Activated T-cell treated with anti-CD3 and anti-CD28 coated beads for 24 hours (primary cell): Measurements from ENCODE around the gene ASPSCR1.

Experiments
- DNase-seq: peaks from one replicate; pipeline ENCODE4 v3.0.0-alpha.2; 2020; ENCODE audit warnings: low read depth

ASPSCR1 gene

DNA sequence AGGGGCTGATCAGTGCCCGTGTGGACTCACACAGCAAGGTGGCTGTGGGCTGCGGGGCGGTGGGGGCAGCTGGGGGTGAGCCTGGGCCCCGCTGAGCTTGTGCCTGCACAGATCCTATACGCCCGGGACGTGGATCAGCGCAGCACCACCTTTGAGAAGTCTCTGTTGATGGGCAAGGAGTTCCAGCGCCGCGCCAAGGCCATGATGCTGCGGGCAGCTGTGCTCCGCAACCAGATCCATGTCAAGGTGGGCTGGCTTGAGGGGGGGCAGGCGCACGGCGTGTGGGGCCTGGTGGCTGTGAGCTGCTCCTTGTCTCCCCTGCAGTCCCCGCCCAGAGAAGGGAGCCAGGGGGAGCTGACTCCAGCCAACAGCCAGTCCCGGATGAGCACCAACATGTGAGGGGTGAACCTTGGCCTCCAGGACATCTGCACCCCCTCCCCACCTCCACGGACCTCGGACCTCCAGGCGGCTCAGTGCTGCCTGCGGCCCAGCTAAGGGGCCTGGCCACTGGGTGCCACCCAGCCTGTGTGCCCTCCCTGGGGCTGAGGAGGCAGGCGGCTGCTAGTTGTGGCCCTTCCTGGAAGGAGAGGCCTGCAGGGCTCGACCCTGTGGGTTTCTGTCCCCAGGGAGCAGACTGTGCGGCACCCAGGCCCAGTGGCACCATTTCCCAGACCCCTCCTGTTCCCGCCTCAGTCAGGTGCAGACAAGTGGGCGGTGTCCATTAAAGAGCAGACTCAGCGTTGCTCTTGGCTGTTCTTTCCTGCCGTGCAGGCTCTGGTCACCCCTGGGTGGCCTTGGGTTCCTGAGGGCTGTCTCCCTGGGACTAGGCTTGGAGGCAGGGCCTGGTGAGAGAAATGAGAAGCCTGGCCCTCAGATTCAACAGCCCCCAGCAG is 79.5 kb downstream of the ASPSCR1 start:
- DNase-seq = no peak

DNA sequence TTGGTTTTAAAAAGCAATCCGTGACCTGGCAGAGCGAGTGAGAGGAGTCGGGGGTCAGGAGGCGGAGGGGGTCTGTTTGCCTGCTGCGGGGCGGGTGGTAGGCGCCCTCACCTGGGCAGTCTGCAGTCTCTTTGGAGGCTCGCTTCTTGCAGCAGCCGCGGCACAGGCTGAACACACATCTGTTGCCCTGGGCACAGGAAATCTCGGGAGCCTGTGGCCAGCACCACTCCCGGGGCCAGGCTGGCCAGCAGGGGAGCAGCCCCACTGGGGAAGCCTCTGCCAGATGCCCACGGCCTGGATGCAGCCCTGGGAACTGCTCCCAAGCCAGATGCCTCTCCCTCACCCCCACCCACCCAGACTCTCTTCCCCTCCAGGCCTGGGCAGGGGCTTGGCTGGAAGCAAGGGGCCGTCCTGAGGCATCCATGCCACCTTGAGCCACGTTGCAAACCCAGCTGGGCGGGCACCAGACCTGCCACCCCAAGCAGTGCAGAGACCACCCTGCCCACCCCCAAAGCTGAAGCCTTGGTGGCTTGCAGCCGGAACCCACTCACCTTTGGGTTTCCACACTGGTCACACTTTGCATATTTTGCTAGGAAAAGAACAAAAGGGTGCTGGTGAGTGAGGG is 80.9 kb downstream of the ASPSCR1 start:
- DNase-seq = no peak

DNA sequence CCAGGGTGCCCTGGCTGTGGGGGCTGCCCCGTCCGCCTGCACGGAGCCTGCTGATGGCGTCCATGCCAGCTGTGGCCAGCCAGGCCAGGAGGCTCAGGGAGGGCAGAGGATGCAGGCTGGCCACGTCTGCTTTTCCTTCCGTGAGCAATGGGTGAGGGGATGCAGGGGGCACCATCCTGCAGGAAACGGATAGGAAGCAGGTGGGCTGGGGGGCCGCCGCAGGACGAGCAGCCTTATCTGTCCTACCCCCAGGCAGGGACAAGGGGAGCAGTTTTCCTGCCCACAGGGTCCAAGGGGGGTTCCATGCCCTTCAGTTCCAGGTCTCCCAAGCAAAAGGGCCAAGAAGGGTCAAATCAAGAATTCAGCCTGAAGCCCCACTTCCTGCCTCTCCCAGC is 81.4 kb downstream of the ASPSCR1 start:
- no peak for DNase-seq

DNA sequence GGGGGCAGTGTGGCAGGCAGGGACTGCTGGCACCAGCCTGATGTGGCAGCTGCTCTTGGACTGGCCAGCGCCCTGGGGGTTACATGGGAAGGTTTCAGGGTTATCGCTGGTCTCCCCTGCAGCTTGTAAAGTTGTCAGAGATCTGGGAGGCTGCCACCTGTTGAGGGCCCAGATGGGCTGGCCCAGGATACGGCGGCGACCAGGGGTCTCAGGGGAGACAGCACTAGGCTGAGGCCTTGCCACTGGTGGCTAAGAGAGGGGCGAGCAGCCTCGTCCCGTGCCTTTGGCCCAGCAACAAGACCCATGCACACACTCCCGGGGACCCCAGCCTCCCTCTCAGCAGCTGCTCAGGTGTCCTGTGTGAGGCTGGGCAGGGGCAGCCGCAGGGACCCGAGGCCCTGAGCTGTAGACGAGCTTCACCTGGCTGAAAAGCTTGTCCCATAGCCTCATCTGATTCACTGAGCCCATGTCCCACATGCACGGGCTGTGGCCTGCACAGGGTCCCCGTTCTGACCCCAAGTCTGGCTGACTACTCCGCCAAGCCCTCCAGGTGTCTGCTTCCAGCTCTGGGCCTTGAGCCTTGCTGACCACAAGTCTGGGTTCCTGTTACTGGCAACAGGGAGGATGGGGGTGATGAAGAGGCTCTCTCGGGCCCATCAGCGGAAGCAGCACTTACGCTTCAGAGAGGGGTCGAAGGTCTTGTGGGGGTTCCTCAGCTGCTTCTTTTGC is 82.0 kb downstream of the ASPSCR1 start:
- DNase-seq = no peak

DNA sequence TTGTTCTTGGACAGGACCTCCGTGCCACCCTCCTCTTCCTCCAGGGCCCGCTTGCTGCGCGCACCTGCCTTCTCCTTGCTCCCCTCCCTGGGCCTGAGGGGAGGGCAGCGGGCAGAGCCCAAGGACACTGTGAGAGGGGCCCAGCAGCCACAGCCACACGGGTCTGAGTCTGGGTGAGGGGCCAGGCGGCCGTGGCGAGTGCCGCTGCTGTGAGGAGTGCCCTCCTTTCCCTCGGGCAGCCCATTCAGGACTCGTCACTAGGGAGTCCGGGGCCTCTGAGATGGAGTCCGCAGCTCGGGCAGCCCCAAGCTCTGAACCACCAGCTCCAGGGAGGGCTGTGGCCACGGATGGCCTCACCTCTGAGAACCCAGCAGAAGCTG is 82.6 kb downstream of the ASPSCR1 start:
- no peak for DNase-seq

DNA sequence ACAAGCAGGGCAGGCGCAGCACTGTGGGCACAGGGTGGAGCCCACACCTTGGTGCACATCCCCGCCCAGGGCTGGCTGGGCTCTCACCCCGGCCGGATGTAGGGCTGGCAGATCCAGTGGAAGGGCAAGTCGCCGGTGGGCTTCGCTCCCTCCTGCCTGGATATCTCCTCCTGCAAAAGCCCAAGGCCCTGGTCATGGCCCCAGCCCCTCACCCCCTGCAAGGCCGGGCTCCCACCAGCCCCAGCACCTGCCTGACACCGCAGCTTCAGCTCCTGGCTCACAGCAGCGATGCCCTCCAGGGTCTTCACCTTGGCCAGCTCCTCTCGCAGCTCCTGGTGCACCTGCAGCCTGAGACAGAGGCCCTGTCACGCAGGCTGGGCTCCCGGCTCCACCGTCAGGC is 83.2 kb downstream of the ASPSCR1 start:
- DNase-seq = no peak

DNA sequence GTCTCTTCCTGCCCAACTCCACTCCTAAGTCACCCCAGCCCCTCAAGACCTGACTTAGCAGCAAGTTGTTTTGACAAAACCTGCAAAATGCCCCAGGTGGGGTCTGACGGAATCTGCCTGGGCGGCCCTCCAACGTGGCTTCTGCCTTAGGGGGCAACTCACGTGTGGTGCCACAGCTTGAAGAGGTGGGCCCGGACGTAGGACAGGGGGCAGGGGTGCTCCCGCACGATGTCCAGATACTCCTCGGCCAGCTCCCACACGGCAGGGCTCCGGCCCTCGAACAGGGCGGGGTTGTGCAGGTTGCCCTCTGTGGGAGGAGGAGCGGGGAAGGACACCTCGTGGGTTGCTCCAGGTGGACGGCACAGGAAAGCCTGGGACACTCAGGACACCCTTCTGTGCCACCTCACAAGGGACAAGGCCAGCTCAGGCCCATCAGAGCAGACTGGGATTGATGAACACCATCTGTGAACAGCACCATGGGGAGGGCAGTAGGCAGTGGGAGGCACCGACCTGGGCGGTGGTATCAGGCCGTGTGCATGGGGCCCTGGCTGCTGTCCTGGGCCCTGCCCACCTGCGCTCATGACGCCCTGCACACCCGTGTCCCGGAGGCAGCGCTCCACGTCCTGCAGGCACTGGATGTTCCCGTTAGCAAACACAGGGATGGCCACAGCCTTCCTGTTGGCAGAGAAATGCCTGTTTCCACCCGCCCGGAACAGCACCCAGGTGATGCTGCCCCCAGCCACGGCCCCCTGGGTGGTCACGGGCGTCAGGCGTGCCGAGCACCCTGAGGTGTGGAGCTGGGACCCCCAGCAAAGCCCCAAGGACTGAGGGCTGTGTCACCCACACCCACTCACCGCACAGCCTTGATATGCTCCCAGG is 83.9 kb downstream of the ASPSCR1 start:
- DNase-seq = no peak

DNA sequence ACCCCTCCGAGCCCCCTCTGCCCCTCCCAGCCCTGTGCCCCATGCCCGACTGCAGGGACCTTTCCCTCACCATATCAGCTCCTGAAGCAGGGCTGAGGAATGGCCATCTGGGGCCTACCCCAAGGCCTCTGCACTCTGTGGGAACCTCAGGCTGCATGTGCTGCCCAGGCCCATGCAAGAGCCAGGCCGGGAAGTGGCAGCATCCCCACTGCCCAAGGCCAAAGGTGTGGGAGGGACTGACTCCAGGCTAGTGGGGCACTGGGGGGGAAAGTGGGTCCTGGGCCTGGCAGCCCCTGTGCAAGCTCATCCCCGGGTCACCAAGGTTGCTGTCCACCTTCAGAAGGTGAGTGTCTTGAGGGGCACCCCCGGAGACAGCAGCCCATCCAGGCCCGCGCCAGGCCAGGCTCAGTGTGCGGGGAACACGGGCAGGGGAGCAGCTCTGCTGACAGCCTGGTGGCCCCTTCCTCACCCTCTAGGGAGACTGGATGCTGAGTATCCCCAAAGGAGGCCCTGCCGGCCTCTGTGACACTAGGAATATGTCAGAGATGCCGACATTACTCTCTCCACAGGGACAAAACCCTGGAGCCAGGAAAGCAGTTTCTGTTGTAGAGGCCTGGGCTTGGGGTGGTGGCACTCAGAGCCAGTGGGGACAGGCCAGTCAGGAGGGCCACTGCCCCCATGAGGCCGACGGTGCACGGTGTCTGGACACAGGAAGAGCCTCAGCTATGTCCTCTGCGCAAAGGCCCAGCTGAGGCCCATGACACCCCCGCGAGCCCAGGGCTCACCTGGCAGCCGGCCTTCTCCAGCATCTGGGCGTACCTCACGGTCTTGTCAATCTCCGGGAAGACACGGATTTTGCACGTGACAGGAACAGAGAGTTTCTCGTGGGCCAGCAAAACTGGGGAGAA is 84.9 kb downstream of the ASPSCR1 start:
- DNase-seq = no peak

DNA sequence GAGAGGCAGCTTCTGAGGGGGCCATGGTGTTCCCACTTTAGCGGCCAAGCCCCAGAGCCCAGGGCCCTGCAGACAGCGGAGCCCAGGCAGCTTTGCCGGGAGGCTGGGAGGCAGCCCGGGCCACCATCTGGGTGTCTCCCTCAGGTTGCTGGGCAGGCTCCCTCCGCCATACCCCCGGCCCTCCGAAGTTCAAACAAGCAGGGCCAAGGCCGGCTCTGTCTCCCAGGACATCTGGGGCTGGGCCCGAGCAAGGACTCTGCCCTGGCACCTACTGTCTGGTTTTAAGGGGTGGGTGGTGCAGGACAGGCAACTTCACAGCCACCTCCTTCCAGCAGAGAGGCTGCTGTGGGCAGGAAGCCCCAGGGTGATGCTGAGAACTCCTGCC is 85.5 kb downstream of the ASPSCR1 start:
- no peak for DNase-seq

DNA sequence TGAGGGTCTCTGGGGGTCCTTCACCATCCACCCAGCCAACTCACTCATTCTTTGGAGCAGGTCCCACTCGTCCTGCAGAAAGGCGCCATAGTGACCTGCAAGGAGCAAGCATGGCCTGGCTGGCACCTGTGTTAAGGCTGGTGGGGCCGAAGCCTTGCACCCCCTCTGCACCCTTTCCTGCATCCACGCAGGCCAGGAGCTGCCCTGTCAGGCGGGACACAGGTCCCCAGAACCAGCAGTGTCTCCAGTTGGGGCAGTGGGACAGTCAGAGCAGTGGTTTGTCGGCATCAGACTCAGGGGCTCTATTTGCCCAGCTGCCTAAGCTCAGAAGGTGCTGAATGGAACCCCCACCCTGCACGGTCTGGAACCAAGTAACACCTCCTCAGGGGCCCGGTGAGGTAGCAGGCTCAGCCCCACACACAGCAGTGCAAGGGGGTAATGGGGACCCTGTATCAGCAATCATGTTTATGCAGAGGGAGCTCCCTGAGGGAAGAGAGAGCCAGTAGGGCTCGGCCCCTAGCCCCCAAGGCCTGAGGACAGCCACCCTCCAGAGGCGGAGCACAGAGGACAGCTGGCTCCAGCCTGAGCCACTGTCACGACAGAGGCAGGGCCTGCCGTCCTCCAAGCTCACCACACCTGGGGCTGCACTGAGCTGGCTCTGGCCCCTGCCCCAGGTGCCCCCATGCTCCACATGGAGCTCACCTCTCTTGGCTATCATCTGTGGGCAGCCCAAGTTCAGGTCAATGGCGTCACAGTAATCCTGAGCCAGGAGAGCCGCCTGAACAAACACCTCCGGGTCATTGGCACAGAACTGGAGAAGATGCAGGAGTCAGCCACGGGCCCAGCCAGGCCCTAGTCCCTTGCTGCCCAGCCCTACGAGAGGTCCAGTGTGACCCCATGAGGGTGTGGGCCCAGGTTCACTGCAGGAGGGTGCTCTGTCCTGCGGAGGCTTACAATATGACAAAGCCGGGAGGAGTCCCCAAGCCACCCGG is 86.3 kb downstream of the ASPSCR1 start:
- DNase-seq = no peak

DNA sequence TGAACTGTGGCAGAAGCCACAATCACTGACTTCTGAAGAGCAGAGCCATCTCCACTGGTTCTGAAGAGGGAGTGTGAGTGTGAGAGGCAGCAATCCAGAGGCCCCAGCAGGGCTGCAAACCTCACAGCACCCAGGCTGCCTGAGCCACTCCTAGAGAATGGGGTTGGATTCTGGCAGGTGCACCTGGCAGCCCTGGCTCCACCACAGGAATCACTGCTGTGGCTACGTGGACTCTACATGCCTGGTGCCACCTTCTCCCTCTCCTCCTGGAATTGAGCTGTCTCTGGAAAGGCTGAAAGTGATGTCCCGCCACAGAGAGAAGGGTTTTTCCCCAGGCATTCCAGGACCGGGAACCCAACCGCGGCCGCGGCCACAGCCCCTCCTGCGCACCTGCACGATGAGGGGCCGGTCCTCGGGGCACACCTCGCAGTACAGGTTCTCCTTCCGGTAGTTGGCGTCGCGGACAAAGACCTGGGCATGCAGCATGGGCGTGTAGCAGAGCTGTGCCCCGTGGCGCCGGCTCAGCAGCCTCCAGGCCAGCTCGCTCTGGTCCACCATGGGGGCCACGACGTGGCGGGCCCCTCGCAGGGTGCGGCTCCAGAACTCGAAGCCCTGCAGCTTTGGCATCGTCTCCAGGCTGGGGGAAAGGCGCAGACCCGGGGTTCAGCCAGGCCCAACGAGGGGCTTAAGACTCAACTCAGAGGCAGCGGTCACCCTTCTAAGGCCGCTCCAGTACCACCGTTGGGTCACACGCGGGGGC is 87.2 kb downstream of the ASPSCR1 start:
- no peak for DNase-seq

DNA sequence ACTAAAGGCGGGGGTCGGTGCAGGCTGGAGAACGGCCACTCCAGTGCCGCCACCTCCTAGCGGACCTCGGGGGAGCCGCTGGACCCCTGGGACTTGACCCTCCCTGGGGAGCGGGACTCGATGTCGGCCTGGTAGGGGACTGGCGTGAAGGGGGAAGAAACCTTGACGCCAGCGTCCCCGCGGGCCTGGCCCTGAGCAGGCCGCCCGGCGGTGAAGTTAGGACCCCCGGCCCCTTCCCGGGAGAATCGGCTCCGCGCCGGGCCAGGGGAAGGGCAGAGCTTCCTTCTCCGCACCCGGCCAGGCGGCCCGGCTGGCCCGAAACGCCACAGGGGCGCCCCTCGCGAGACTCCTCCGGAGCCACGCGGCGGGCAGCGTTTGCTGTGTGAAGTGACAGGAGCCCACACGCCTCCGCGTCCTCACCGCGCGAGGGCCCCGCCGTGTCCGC is 87.8 kb downstream of the ASPSCR1 start:
- no peak for DNase-seq

DNA sequence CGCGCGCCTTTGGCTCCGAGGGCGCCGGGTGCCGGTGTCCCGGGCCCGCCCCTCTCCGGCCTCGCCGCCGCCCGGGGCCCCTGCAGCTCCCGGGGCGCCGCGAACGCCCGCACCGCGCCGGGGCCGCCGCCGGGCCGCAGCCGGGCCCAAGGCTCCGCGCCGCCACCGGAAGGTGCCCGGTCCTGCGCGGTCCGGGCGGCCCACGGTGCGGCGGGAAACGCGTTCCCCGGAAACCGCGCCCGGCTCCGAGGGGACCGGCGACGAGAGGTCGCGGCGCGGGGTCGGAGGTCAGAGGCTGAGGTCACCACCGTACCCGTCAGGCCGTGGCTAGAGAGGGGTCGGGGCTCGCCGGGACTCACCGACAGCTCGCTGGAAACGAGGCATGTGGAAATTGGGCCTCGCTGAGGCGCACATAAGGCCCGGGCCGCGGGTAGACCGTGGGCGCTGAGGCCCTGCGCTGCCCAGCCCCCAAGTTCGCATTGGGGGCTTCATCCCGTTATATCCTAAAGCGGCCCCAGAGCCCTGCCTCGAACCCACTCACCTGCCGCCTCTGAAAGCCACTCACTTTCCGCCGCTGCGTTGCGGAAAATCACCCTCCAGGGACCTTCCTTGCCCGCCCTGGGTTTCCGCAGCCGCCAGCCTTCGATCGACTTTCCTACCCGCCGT is 88.3 kb downstream of the ASPSCR1 start, which contains the start of gene DUS1L:
TSS of gene DUS1L (minus strand) at position 167 of the 666 bp plus-strand sequence. CDS start 745 bp downstream, outside the sequence.
- peak; percentile 61 for DNase-seq
